B cell (primary cell): ENCODE results near the gene C1orf116.

Source experiments
- CTCF ChIP-seq: fragments of 200-600 bp; IDR thresholded peaks from one replicate; pipeline ENCODE4 v1.8.0; 2022; ENCODE audit warnings: antibody characterized with exemption, mild to moderate bottlenecking
- EZH2 ChIP-seq: IDR thresholded peaks from 2 replicates; pipeline ENCODE4 v1.6.1; 2012; ENCODE audit warnings: borderline replicate concordance, low read depth, mild to moderate bottlenecking, moderate library complexity, low read length; ENCODE audit not compliant: insufficient read depth, poor library complexity, severe bottlenecking

GRCh38 chr1:207026104-207026534 is 6.4 kb downstream of the C1orf116 start:
- TF ChIP-seq CTCF (no peak), EZH2 (no peak)
